HepG2 (cell line): ENCODE data around the gene RHOT2. TPM values are rescaled to one million over a fixed set of nuclear protein-coding genes. Genes with fewer than 3 reads are reported as not detected.

Experiments
- ARID2 ChIP-seq: sonication (generic); formaldehyde crosslinking; IDR thresholded peaks from 2 replicates; pipeline ENCODE4 v1.8.1; 2022; ENCODE audit warnings: mild to moderate bottlenecking, missing genetic modification reagents, borderline replicate concordance
- GLMP ChIP-seq: sonication (generic); formaldehyde crosslinking; IDR thresholded peaks from 2 replicates; pipeline ENCODE4 v1.9.0; 2021; ENCODE audit warnings: missing genetic modification reagents, mild to moderate bottlenecking, borderline replicate concordance
- MEF2D ChIP-seq: sonication (generic); formaldehyde crosslinking; IDR thresholded peaks from 2 replicates; pipeline ENCODE4 v1.5.1; 2020; ENCODE audit warnings: mild to moderate bottlenecking, missing genetic modification reagents
- POGZ ChIP-seq: sonication (generic); formaldehyde crosslinking; IDR thresholded peaks from 2 replicates; pipeline ENCODE4 v1.4.0; 2020; ENCODE audit warnings: mild to moderate bottlenecking, missing genetic modification reagents
- RBM22 ChIP-seq: fragments of 200-400 bp; formaldehyde crosslinking; optimal IDR thresholded peaks from 2 replicates; pipeline ENCODE3; 2017; ENCODE audit warnings: mild to moderate bottlenecking, low read length, moderate library complexity
- STAT6 ChIP-seq: sonication (generic); formaldehyde crosslinking; IDR thresholded peaks from 2 replicates; pipeline ENCODE4 v1.4.0; 2020; ENCODE audit warnings: missing genetic modification reagents, mild to moderate bottlenecking, borderline replicate concordance
- TSC22D2 ChIP-seq: sonication (generic); formaldehyde crosslinking; IDR thresholded peaks from 2 replicates; pipeline ENCODE4 v1.5.1; 2020; ENCODE audit warnings: missing genetic modification reagents, mild to moderate bottlenecking, borderline replicate concordance
- ZNF558 ChIP-seq: sonication (generic); formaldehyde crosslinking; IDR thresholded peaks from 2 replicates; pipeline ENCODE4 v1.9.0; 2022; ENCODE audit warnings: mild to moderate bottlenecking, missing genetic modification reagents, borderline replicate concordance
- ZNF792 ChIP-seq: IDR thresholded peaks from 2 replicates; pipeline ENCODE4 v1.6.1; 2016
- polyA plus RNA-seq, 8 experiments: library from polyadenylated mRNA; depleted of rRNA in 3 of 8; stranded (reverse) in 7 of 8; unstranded in 1 of 8; fragments of >200 nt; fragmentation: Illumina TruSeq in 4 of 8; extraction: Trizol in 4 of 8; gene quantifications; 2 replicates each; pipeline versions ENCODE4 v1.2.1 to v1.2.3, GENCODE V29; 2011 to 2016; ENCODE audit warnings: low read depth in 4 of 8, missing spikeins in 1 of 8, mixed read lengths in 1 of 8; ENCODE audit not compliant: insufficient read depth in 1 of 8
- total RNA-seq, 5 experiments: library from RNA; depleted of rRNA; stranded (reverse); fragments of >200 nt; fragmentation: Illumina TruSeq; extraction: Trizol; gene quantifications; 2 replicates each; pipeline ENCODE4 v1.2.3, GENCODE V29; 2016; ENCODE audit warnings: low read depth in 1 of 5
- TF ChIP-seq, protein P1 (sequence below): sonication (generic); formaldehyde crosslinking; IDR thresholded peaks from 2 replicates; pipeline ENCODE4 v1.5.1; 2020; ENCODE audit warnings: mild to moderate bottlenecking, missing genetic modification reagents, moderate library complexity
- TF ChIP-seq, protein P2 (sequence below): sonication (generic); formaldehyde crosslinking; IDR thresholded peaks from 2 replicates; pipeline ENCODE4 v1.4.0; 2020; ENCODE audit warnings: missing genetic modification reagents
- TF ChIP-seq, protein P3 (sequence below): sonication (generic); formaldehyde crosslinking; IDR thresholded peaks from 2 replicates; pipeline ENCODE4 v1.4.0; 2020; ENCODE audit warnings: mild to moderate bottlenecking, missing genetic modification reagents

Gene RHOT2
- total and polyA plus RNA-seq, 2 of the 13 experiments (the other 11 are each of a cell fraction or from before 2014, with no cell fraction given) = 63.6 to 76.9 TPM

DNA sequence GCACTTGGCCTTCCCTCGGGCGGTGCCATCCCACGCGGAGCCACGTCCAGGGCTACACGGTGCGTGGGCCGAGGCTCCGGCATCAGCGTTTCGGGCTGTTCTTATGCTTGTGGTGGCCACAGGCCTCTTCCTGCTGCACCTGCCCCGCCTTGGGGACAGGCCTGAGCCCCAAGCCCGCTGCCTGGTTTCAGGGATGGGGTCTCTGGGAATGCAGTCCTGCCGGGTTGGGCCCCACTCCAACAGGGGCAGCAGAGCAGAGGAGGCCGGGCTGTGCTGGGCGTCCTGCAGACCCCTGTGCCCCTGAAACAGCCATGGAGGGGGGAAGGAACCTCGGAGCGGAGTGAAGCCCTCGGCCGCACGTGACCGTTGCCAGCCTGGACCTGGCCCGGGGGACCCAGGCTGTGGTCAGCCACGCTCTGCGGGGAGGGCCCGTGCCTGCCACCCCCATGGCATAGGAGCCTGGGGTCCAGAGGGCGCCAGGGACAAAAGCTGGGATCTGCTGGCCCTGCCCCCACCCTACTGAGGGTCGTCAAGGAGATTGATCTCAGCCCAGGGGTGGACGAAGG lies 37.6 kb upstream of the RHOT2 start (continued):
- TF ChIP-seq, protein P1, sequence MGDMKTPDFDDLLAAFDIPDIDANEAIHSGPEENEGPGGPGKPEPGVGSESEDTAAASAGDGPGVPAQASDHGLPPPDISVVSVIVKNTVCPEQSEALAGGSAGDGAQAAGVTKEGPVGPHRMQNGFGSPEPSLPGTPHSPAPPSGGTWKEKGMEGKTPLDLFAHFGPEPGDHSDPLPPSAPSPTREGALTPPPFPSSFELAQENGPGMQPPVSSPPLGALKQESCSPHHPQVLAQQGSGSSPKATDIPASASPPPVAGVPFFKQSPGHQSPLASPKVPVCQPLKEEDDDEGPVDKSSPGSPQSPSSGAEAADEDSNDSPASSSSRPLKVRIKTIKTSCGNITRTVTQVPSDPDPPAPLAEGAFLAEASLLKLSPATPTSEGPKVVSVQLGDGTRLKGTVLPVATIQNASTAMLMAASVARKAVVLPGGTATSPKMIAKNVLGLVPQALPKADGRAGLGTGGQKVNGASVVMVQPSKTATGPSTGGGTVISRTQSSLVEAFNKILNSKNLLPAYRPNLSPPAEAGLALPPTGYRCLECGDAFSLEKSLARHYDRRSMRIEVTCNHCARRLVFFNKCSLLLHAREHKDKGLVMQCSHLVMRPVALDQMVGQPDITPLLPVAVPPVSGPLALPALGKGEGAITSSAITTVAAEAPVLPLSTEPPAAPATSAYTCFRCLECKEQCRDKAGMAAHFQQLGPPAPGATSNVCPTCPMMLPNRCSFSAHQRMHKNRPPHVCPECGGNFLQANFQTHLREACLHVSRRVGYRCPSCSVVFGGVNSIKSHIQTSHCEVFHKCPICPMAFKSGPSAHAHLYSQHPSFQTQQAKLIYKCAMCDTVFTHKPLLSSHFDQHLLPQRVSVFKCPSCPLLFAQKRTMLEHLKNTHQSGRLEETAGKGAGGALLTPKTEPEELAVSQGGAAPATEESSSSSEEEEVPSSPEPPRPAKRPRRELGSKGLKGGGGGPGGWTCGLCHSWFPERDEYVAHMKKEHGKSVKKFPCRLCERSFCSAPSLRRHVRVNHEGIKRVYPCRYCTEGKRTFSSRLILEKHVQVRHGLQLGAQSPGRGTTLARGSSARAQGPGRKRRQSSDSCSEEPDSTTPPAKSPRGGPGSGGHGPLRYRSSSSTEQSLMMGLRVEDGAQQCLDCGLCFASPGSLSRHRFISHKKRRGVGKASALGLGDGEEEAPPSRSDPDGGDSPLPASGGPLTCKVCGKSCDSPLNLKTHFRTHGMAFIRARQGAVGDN = peak; percentile 94
- TF ChIP-seq MEF2D (CRISPR knock-in tag) (0 out of 2 replicates have a peak, but pooled peaks have one; percentile 29), RBM22 (peak; percentile 4), ZNF558 (0 out of 2 replicates have a peak, but pooled peaks have one; percentile 79), GLMP (CRISPR knock-in tag) (no peak), ZNF792 (CRISPR knock-in tag) (0 out of 2 replicates have a peak, but pooled peaks have one; percentile 10), ARID2 (no peak), TSC22D2 (no peak), STAT6 (CRISPR knock-in tag) (no peak), POGZ (CRISPR knock-in tag) (0 out of 2 replicates have a peak, but pooled peaks have one; percentile 5)
- TF ChIP-seq, protein P2, sequence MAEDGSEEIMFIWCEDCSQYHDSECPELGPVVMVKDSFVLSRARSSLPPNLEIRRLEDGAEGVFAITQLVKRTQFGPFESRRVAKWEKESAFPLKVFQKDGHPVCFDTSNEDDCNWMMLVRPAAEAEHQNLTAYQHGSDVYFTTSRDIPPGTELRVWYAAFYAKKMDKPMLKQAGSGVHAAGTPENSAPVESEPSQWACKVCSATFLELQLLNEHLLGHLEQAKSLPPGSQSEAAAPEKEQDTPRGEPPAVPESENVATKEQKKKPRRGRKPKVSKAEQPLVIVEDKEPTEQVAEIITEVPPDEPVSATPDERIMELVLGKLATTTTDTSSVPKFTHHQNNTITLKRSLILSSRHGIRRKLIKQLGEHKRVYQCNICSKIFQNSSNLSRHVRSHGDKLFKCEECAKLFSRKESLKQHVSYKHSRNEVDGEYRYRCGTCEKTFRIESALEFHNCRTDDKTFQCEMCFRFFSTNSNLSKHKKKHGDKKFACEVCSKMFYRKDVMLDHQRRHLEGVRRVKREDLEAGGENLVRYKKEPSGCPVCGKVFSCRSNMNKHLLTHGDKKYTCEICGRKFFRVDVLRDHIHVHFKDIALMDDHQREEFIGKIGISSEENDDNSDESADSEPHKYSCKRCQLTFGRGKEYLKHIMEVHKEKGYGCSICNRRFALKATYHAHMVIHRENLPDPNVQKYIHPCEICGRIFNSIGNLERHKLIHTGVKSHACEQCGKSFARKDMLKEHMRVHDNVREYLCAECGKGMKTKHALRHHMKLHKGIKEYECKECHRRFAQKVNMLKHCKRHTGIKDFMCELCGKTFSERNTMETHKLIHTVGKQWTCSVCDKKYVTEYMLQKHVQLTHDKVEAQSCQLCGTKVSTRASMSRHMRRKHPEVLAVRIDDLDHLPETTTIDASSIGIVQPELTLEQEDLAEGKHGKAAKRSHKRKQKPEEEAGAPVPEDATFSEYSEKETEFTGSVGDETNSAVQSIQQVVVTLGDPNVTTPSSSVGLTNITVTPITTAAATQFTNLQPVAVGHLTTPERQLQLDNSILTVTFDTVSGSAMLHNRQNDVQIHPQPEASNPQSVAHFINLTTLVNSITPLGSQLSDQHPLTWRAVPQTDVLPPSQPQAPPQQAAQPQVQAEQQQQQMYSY = no peak
- TF ChIP-seq, protein P3, sequence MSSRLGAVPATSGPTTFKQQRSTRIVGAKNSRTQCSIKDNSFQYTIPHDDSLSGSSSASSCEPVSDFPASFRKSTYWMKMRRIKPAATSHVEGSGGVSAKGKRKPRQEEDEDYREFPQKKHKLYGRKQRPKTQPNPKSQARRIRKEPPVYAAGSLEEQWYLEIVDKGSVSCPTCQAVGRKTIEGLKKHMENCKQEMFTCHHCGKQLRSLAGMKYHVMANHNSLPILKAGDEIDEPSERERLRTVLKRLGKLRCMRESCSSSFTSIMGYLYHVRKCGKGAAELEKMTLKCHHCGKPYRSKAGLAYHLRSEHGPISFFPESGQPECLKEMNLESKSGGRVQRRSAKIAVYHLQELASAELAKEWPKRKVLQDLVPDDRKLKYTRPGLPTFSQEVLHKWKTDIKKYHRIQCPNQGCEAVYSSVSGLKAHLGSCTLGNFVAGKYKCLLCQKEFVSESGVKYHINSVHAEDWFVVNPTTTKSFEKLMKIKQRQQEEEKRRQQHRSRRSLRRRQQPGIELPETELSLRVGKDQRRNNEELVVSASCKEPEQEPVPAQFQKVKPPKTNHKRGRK = no peak
